Naive B cell (primary cell): ENCODE data around the gene CMIP. TPM values are rescaled to one million over a fixed set of nuclear protein-coding genes. Genes with fewer than 3 reads are reported as not detected.

Experiments
- ATAC-seq, 2 donors: fragments of 150-1000 bp; cut with Tn5 transposase; 2 replicates each; pipeline ENCODE4 v1.10.0; 2021; ENCODE audit warnings: low read depth in 2 of 2, mild to moderate bottlenecking in 2 of 2, moderate library complexity in 2 of 2
- DNase-seq: peaks from one replicate; pipeline ENCODE4 v3.0.0; 2022
- H3K27ac Mint-ChIP-seq, 6 donors: one replicate each; pipeline ENCODE4 v1.8.0; 2020 to 2022; ENCODE audit warnings: mild to moderate bottlenecking in 6 of 6, mixed read lengths in 6 of 6, moderate library complexity in 5 of 6, inconsistent platforms in 2 of 6
- H3K27me3 Mint-ChIP-seq, 3 donors: one replicate each; pipeline ENCODE4 v1.8.0; 2021 to 2022; ENCODE audit warnings: mixed read lengths in 3 of 3, mild to moderate bottlenecking in 1 of 3
- H3K36me3 Mint-ChIP-seq, 2 donors: one replicate each; pipeline ENCODE4 v1.8.0; 2020 to 2022; ENCODE audit warnings: mixed read lengths in 2 of 2, inconsistent platforms in 1 of 2, mild to moderate bottlenecking in 1 of 2
- H3K4me1 Mint-ChIP-seq, 3 donors: one replicate each; pipeline ENCODE4 v1.8.0; 2020 to 2022; ENCODE audit warnings: mixed read lengths in 3 of 3, inconsistent platforms in 1 of 3, mild to moderate bottlenecking in 1 of 3, moderate library complexity in 1 of 3
- H3K4me3 Mint-ChIP-seq, 8 donors: one replicate each; pipeline ENCODE4 v1.8.0; 2020 to 2022; ENCODE audit warnings: mild to moderate bottlenecking in 8 of 8, mixed read lengths in 8 of 8, moderate library complexity in 8 of 8, inconsistent platforms in 2 of 8
- H3K9me3 Mint-ChIP-seq, 7 donors: one replicate each; pipeline ENCODE4 v1.8.0; 2020 to 2022; ENCODE audit warnings: mixed read lengths in 7 of 7, mild to moderate bottlenecking in 5 of 7, inconsistent platforms in 2 of 7, moderate library complexity in 1 of 7
- polyA plus RNA-seq, 6 donors: library from polyadenylated mRNA; unstranded; fragments of 300-500 nt; fragmentation: Illumina TruSeq; gene quantifications; one replicate each; pipeline ENCODE4 v1.2.3, GENCODE V29; 2021; ENCODE audit warnings: low read depth in 6 of 6

CMIP gene
- polyA plus RNA-seq, 6 donors from 2014 or later: 0.61 to 2.5 (median 1.3) TPM

DNA sequence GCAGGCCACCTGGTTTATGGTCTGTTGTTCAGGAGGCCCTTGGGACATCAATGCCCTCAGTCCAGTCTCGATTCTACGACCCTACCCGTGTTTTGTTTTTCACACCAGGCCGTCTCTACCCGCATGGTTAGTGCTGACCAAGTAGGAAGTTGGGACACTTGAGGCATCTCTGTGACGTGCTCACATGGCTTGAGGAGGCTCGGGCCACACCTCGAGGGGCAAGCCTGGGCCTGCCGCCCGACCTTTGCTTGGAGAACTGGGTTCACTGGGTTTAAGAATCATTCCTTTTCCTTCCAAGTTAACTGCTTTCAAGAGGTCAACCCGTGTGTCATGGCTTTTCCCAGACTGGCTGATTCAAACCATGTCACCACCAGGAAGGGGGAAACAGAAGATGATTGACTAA lies 86.8 kb downstream of the CMIP start:
- ATAC-seq (no peak), DNase-seq (no peak)
- Mint-ChIP-seq H3K9me3 (no peaks in the 10 kb centered on the region), H3K27ac (peak overlapping the region in 3 of 6 donors; percentile 26 to 79 (median 59)), H3K27me3 (no peaks in the 10 kb centered on the region), H3K4me3 (no peak overlapping the region), H3K4me1 (peaks cover 26 to 68% (median 59%) of the 10 kb centered on the region in 3 donors), H3K36me3 (no peaks in the 10 kb centered on the region)

- Mint-ChIP-seq H3K36me3 (no peaks in the 10 kb centered on the region), H3K27ac (peak overlapping the region in 2 of 6 donors; percentile 76 to 96), H3K4me1 (peaks cover 26 to 59% (median 50%) of the 10 kb centered on the region in 3 donors), H3K9me3 (no peaks in the 10 kb centered on the region), H3K4me3 (no peak overlapping the region), H3K27me3 (no peaks in the 10 kb centered on the region)
- DNase-seq: no peak
- no peak for ATAC-seq
Measured at GRCh38 chr16:81532491-81533174, 88.0 kb downstream of the CMIP start.

DNA sequence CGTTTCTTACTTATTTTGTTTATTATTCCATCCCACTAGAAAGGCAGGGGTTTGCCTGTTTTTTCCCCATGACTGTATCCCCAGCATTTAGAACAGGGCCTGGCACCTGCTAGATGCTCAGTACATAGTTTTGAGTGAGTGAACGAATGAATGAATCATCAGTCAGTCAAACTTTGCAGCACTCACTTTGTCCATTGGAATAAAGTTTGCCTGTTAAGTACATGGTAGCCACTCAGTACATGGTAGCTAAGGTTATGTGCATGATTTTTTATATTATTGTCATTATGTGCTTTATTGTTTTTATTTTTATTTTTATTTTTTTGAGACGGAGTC lies 88.5 kb downstream of the CMIP start:
- no peak overlapping the region for H3K4me3 Mint-ChIP-seq
- DNase-seq (no peak), ATAC-seq (no peak)
- no peaks in the 10 kb centered on the region for H3K36me3 Mint-ChIP-seq
- peaks cover 29 to 62% (median 51%) of the 10 kb centered on the region in 3 donors for H3K4me1 Mint-ChIP-seq
- peak overlapping the region in 3 of 6 donors; percentile 31 to 96 (median 76) for H3K27ac Mint-ChIP-seq
- H3K27me3 Mint-ChIP-seq: no peaks in the 10 kb centered on the region
- no peaks in the 10 kb centered on the region for H3K9me3 Mint-ChIP-seq

- no peak for ATAC-seq
- Mint-ChIP-seq H3K4me3 (no peak overlapping the region), H3K27me3 (no peaks in the 10 kb centered on the region), H3K27ac (no peak overlapping the region), H3K9me3 (no peaks in the 10 kb centered on the region), H3K4me1 (peaks cover 26 to 60% (median 41%) of the 10 kb centered on the region in 3 donors), H3K36me3 (no peaks in the 10 kb centered on the region)
- no peak for DNase-seq
Measured at GRCh38 chr16:81535679-81536360, 91.2 kb downstream of the CMIP start.

DNA sequence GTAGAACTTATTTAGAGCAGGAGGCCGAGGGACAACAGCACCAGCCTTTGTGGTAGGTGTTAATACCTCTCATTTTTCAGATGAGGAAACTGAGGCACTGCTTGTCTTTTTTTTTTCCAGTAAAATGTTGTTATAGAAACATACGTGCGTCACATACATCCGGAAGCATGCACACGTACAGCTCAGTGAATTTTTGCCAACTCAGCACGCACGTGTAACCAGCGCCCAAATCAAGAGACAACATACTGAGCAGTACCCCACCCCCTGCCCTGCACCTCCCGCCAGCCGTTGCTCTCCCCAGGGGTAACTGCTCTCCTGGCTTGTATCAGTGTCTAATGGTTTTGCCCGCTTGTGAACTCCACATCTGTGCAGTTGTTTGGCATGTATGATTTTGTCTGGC lies 92.0 kb downstream of the CMIP start:
- no peaks in the 10 kb centered on the region for H3K9me3 Mint-ChIP-seq
- H3K4me3 Mint-ChIP-seq: no peak overlapping the region
- ATAC-seq (no peak), DNase-seq (no peak)
- no peaks in the 10 kb centered on the region for H3K36me3 Mint-ChIP-seq
- H3K27me3 Mint-ChIP-seq: no peaks in the 10 kb centered on the region
- H3K4me1 Mint-ChIP-seq: peaks cover 28 to 56% (median 43%) of the 10 kb centered on the region in 3 donors
- H3K27ac Mint-ChIP-seq: peak overlapping the region in 1 of 6 donors; percentile 78

GRCh38 chr16:81537721-81538561 lies 93.3 kb downstream of the CMIP start:
- Mint-ChIP-seq H3K4me3 (no peak overlapping the region), H3K4me1 (peaks cover 37 to 59% (median 51%) of the 10 kb centered on the region in 3 donors), H3K9me3 (no peaks in the 10 kb centered on the region), H3K36me3 (no peaks in the 10 kb centered on the region), H3K27me3 (no peaks in the 10 kb centered on the region), H3K27ac (peak overlapping the region in 3 of 6 donors; percentile 9 to 51 (median 49))
- no peak for ATAC-seq
- DNase-seq: no peak

DNA sequence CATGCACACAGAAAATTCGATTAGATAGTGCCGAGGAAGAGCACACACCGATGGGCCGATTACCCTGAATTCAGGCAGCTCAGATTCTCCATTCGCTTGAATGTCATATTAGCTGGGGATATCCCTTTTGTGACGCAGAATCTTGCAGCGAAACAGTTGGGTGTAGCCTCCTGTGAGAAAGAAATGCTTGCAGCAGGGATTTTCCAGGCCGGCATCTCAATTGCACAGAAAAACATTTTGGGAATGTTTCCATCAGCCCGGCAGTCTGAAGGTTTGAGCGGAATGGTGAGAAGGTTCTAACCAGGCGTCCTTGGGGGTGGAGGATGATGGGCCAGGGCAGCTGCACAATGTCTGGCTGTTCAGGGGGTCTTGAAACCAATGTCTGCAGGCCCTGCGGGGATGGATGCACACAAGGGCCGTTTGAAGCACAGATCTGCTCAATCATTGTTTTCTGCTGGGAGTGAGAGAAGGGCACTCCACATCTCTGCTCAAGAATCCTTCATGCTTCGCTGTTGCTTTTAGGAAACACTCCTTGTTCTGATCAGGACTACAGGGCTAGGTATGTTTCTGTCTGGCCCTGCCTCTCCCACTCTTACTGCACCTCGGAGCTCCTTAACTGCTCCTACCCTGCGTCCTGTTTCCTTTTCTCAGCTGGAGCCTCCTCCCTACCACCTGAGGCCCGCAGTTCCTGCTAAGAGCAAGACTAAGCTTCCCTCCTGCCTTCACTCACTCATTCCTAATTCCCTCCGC lies 94.6 kb downstream of the CMIP start:
- DNase-seq (no peak), ATAC-seq (no peak)
- no peaks in the 10 kb centered on the region for H3K9me3 Mint-ChIP-seq
- no peak overlapping the region for H3K4me3 Mint-ChIP-seq
- peaks cover 43 to 67% (median 60%) of the 10 kb centered on the region in 3 donors for H3K4me1 Mint-ChIP-seq
- H3K27ac Mint-ChIP-seq: peak overlapping the region in 5 of 6 donors; percentile 16 to 73 (median 39)
- no peaks in the 10 kb centered on the region for H3K27me3 Mint-ChIP-seq
- H3K36me3 Mint-ChIP-seq: no peaks in the 10 kb centered on the region

- peak overlapping the region in 5 of 6 donors; percentile 11 to 73 (median 23) for H3K27ac Mint-ChIP-seq
Measured at GRCh38 chr16:81539759-81540472, 95.3 kb downstream of the CMIP start.

DNA sequence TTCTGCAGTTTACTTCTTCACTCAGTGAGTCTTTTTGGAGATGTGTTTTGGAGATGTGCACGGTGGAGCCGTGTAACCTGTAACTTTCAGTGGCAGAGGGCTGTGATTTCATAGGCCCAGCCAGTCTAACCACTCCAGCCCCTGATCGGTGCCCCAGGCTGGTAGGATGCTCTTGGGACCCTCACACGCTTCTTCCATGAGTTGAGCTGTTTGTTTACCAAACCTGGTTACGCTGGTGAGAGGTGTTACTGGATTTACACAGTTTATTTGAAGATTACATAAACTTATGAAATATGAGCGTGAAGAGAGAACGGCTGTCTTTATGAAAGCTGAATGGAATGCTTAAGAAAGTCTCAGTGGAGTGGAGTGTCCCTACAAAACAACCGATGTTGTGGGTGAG lies 96.7 kb downstream of the CMIP start:
- no peak for ATAC-seq
- DNase-seq: no peak
- Mint-ChIP-seq H3K9me3 (no peaks in the 10 kb centered on the region), H3K4me1 (peaks cover 58 to 77% (median 70%) of the 10 kb centered on the region in 3 donors), H3K27me3 (no peaks in the 10 kb centered on the region), H3K27ac (peak overlapping the region in 3 of 6 donors; percentile 48 to 60 (median 54)), H3K4me3 (no peak overlapping the region), H3K36me3 (no peaks in the 10 kb centered on the region)

More at GRCh38 chr16:81539759-81540472, 95.3 kb downstream of the CMIP start:
- H3K4me3 Mint-ChIP-seq: peak overlapping the region in 1 of 8 donors; percentile 13
- H3K36me3 Mint-ChIP-seq: no peaks in the 10 kb centered on the region
- DNase-seq (no peak), ATAC-seq (no peak)
- peaks cover 50 to 71% (median 60%) of the 10 kb centered on the region in 3 donors for H3K4me1 Mint-ChIP-seq
- no peaks in the 10 kb centered on the region for H3K9me3 Mint-ChIP-seq
- H3K27me3 Mint-ChIP-seq: no peaks in the 10 kb centered on the region

- ATAC-seq (no peak), DNase-seq (no peak)
- Mint-ChIP-seq H3K9me3 (no peaks in the 10 kb centered on the region), H3K36me3 (no peaks in the 10 kb centered on the region), H3K4me1 (peaks cover 65 to 86% (median 76%) of the 10 kb centered on the region in 3 donors), H3K27ac (peak overlapping the region in 3 of 6 donors; percentile 20 to 48 (median 27)), H3K4me3 (peak overlapping the region in 1 of 8 donors; percentile 57), H3K27me3 (no peaks in the 10 kb centered on the region)
Measured at GRCh38 chr16:81542609-81543570, 98.3 kb downstream of the CMIP start.

- Mint-ChIP-seq H3K4me1 (peaks cover 58 to 83% (median 69%) of the 10 kb centered on the region in 3 donors), H3K4me3 (peak overlapping the region in 3 of 8 donors; percentile 5 to 72 (median 6)), H3K27me3 (no peaks in the 10 kb centered on the region), H3K9me3 (no peaks in the 10 kb centered on the region), H3K36me3 (no peaks in the 10 kb centered on the region), H3K27ac (peak overlapping the region in 4 of 6 donors; percentile 28 to 48 (median 38))
- ATAC-seq (no peak), DNase-seq (no peak)
Measured at GRCh38 chr16:81543571-81543970, 99.0 kb downstream of the CMIP start.
